Peyer's patch (tissue), 4 donors: ENCODE data around the gene FARP2.

ENCODE experiments used
- POLR2A ChIP-seq, 2 donors: fragments of 450-650 bp; IDR thresholded peaks; one replicate each; pipeline ENCODE4 v1.5.1; 2017; ENCODE audit warnings: antibody characterized with exemption in 2 of 2, mild to moderate bottlenecking in 2 of 2, moderate library complexity in 2 of 2
- TF ChIP-seq, protein P1 (sequence below), 6 experiments: fragments of 450-650 bp in 4 of 6; fragments of 200-600 bp in 2 of 6; sonication (generic) in 1 of 6; IDR thresholded peaks; one replicate each; pipeline ENCODE4 v1.5.1; 2017 to 2019; ENCODE audit warnings: antibody characterized with exemption in 6 of 6, mild to moderate bottlenecking in 3 of 6, moderate library complexity in 1 of 6

DNA sequence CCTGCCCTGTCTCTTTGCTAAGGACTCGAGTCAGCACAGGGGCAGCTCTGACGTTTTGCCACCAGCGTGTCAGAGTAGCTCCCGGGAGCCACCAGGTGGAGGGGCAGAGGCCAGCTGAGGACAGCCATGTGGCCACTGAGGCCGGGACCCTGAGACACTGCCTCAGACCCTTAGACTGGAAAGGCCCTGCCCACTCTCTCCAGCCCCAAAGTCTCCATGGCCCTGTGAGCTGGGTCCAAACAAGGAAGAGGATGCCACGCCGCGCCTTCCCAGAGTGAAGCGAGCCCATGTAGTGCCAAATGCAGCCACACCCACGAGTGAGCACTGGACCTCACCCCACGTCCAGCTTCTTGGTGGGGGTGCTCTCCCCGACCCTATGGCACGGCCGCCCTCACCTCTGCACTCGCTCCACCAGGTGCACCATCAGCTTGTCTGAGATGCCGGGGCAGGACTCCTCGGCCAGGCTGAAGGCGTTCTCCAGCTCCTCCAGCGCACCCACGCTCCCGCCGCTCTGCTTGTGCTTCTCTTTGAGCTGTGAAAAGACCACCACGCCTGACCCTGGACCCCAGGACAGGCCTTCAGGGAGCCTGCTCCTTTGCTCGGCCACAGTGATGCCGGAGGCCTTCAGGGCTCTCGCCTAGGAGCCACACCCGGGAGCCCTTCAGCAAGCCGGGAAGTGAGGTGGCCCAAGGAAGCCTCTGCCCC lies 140.1 kb downstream of the FARP2 start:
- TF ChIP-seq POLR2A (IDR thresholded peaks at IDR 0.05) = no peak
- TF ChIP-seq, protein P1, sequence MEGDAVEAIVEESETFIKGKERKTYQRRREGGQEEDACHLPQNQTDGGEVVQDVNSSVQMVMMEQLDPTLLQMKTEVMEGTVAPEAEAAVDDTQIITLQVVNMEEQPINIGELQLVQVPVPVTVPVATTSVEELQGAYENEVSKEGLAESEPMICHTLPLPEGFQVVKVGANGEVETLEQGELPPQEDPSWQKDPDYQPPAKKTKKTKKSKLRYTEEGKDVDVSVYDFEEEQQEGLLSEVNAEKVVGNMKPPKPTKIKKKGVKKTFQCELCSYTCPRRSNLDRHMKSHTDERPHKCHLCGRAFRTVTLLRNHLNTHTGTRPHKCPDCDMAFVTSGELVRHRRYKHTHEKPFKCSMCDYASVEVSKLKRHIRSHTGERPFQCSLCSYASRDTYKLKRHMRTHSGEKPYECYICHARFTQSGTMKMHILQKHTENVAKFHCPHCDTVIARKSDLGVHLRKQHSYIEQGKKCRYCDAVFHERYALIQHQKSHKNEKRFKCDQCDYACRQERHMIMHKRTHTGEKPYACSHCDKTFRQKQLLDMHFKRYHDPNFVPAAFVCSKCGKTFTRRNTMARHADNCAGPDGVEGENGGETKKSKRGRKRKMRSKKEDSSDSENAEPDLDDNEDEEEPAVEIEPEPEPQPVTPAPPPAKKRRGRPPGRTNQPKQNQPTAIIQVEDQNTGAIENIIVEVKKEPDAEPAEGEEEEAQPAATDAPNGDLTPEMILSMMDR (IDR thresholded peaks at IDR 0.05) = no peak
